IPS-18c (cell line): ENCODE results near the gene EIF1.
"Not testable (repeated sequence)": the region's sequence is repeated elsewhere in the genome, so short reads cannot be mapped to it uniquely, and the experiment has no call there.

ENCODE experiments used
- H3K4me3 ChIP-seq: 2 replicates; pipeline ENCODE4 v1.7.0; 2013; ENCODE audit warnings: low read depth, mild to moderate bottlenecking, low read length, moderate library complexity; ENCODE audit not compliant: insufficient read depth
- H3K9me3 ChIP-seq: one replicate; pipeline ENCODE4 v1.6.1; 2013; ENCODE audit warnings: mild to moderate bottlenecking, low read length, moderate library complexity; ENCODE audit not compliant: control insufficient read depth, insufficient read depth

Gene EIF1

GRCh38 chr17:41666708-41667279 is 21.9 kb upstream of the EIF1 start:
- Histone ChIP-seq H3K4me3 (peak overlapping the region; percentile 31; the same call in 1 of the 2 replicates), H3K9me3 (no peaks in the 10 kb centered on the region)

DNA sequence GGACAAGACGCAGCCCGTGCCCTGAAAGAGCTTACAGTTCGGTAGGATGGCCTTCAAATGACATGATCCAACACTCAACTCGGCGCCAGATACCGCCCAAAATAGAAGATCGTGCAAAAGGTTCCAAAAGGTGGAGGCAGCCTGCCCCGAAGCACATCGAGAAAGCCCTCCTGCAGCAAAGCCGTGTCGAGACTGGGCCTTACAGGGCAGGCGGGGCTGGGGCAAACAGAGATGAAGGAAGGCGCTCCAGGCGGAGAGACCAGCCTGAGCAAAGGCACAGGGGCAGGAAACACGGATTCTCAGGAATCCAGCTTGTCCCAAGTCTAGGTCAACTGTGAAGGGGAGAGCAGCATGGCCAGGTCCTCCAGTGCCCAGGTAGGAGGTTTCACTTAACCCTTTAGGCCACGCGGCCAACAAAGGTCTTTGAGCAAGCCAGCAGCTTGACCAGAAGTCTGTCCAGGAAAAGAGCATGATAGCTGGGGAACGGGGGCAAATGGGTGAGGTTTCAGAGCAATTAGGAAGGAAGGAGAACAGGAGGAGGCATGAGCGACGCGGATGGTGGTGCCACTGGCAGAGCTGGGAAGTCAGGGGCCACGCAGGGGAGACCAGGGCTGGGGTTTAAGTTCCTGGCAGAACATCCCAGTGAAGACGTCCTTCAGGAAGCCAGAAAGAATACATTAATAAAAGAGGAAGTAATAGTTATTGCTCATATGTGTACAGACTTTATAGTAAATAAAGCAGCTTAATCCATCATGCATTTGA is 21.2 kb upstream of the EIF1 start:
- H3K4me3 ChIP-seq: peak overlapping the region; percentile 31; the same call in 1 of the 2 replicates
- no peaks in the 10 kb centered on the region for H3K9me3 ChIP-seq

DNA sequence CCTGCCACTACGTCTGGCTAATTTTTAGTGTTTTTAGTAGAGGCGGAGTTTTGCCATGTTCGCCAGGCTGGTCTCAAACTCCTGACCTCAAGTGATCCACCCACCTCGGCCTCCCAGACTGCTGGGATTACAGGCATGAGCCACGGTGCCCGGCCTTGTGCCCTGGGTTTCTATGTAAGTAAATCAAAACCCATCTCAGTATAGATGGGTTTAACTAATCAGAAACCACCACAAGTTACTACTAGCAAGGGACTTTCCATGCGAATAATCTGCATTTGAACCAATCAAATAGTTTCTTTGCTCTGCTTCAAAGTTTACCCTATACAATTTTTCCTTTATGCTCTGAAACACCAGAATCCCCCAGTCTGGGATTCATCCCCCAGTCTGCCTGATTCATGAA is 16.5 kb upstream of the EIF1 start:
- no peaks in the 10 kb centered on the region for H3K9me3 ChIP-seq
- no peak overlapping the region for H3K4me3 ChIP-seq

DNA sequence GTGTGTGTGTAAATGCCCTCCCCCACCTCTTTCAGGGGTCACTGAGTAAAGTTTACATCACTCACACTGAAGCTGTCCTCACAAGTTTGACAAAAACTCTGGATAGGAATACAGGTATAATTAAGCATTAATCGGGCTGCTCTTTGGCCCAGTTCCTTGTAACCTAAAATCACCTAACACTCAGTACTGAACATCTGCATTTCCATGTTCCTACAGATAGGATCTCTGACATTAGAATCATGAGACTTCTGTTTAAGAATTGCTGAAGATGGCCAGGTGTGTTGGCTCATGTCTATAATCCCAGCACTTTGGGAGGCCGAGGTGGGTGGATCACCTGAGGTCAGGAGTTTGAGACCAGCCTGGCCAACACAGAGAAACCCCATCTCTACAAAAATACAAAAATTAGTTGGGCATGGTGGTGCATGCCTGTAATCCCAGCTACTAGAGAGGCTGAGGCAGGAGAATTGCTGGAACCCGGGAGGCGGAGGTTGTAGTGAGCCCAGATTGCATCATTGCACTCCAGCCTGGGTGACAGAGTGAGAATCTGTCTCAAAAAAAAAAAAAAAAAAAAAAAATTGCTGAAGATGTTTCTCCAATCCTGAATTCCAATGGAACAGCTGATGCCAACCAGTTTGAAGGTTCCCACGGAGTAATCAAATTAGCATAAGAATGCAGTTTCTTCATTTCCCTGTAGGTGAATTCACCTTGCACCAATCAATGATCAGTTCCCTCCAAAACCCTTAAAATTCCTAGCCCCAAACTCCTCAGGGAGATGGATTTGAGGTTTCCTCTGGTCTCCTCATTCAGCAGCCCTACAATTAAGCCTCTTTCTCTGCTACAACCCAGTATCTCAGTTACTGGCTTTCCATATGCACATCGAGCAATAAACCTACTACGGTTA is 13.3 kb upstream of the EIF1 start:
- not testable (repeated sequence) for H3K4me3 ChIP-seq, H3K9me3 ChIP-seq

- no peak overlapping the region for H3K4me3 ChIP-seq
- H3K9me3 ChIP-seq: no peaks in the 10 kb centered on the region
These were observed 12.6 kb upstream of the EIF1 start for GRCh38 chr17:41676058-41676419.

GRCh38 chr17:41678411-41678906 is 10.2 kb upstream of the EIF1 start:
- Histone ChIP-seq H3K4me3 (no peak overlapping the region), H3K9me3 (no peaks in the 10 kb centered on the region)

DNA sequence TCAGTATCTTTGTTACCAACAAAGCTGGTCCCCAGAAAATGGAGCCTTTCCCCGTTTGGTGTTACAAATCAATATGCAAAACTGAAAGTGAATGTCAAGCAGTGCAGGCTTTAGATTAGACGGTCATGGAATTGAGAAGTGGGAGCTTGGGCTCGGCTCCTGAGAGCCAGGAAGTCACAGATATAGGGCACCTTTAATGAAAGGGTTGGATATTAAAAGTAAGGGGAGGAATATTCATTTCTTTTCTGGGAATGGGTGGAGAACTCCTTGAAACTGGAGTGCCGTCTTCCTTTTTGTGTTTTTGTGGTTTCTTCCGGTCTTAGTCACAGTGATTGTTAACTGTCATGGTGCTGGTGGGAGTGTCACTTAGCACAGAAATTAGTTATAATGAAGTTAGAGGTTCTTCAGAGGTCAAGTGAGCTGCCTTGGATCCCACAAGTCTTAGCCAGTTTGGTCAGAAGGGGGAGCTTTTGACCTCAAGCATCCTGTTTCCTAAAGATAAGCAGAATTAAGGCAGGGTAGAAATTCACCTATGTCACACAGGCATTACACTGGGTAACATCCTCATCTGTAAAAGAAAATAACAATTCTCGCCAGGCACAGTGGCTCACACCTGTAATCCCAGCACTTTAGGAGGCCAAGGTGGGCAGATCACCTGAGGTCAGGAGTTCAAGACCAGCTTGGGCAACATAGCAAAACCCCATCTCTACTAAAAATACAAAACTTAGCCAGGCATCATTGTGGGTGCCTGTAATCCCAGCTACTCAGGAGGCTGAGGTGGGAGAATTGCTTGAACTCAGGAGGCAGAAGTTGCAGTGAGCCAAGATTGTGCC is 9.6 kb upstream of the EIF1 start:
- Histone ChIP-seq H3K4me3 (no peak overlapping the region), H3K9me3 (no peaks in the 10 kb centered on the region)

- H3K4me3 ChIP-seq: no peak overlapping the region
- H3K9me3 ChIP-seq: no peaks in the 10 kb centered on the region
These were observed 8.8 kb upstream of the EIF1 start for GRCh38 chr17:41679740-41680425.

- Histone ChIP-seq H3K4me3 (no peak overlapping the region), H3K9me3 (peaks cover 1% of the 10 kb centered on the region)
These were observed 8.2 kb upstream of the EIF1 start for GRCh38 chr17:41680426-41681040.

DNA sequence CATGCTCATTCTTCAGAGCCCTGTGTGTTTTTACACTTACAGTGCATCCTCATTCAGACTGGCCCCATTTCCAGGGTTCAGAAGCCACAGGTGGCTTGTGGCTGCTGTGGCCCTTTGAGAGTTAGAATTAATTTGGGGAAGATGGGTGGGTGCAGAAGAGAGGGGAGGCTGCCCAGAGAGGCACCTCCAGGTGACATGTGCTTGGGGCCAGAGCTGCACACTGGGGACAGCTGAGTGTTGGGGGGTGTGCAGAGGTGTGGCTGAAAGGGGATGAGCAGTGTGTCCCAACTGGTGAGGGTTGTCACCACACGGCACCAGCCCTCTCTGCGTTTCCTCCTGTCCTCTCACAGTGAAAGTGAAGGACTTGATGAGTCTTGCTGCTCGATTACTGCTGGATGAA is 6.9 kb upstream of the EIF1 start:
- peaks cover 3% of the 10 kb centered on the region for H3K9me3 ChIP-seq
- H3K4me3 ChIP-seq: no peak overlapping the region

- peaks cover 3% of the 10 kb centered on the region for H3K9me3 ChIP-seq
- no peak overlapping the region for H3K4me3 ChIP-seq
These were observed 6.1 kb upstream of the EIF1 start for GRCh38 chr17:41682631-41683030.

GRCh38 chr17:41683441-41684007 is 5.2 kb upstream of the EIF1 start:
- H3K9me3 ChIP-seq: peaks cover 3% of the 10 kb centered on the region

DNA sequence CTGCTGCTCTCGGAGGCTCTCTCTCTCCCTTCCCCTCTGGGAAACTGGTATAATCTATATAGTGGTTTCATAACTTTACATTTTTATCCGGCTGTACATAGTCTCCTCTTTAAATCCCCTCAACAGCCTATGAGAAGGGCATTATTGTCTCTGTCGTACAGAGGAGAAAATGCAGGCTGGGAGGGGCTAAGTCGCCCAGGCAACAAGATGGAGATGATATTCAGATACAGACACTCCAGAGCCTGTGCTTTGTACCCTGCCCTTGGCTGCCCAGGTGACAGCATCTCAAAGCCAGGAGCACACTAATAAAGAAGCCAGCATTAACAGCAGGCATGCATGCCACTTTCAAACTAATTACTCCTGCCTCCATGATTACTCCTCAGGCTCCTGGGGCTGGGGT is 4.7 kb upstream of the EIF1 start:
- Histone ChIP-seq H3K4me3 (no peak overlapping the region), H3K9me3 (peaks cover 3% of the 10 kb centered on the region)

More at GRCh38 chr17:41683441-41684007, 5.2 kb upstream of the EIF1 start:
- no peak overlapping the region for H3K4me3 ChIP-seq

GRCh38 chr17:41685753-41686152 is 2.9 kb upstream of the EIF1 start:
- not testable (repeated sequence) for H3K9me3 ChIP-seq, H3K4me3 ChIP-seq

DNA sequence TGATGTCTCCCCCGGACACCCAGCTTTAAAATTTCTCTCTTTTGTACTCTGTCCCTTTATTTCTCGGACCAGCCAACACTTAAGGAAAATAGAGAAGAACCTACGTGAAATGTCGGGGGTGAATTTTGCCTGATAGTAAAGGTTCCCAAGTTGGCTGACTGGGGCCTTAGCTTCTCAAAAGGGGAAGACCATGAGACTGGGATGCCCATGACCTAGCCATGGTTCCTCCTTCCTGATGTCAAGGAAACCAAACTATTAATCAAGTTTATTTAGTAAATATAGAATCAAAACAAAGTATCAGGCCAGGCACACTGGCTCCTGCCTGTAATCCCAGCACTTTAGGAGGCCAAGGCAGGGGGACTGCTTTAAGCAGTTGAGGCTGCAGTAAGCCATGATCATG is 2.4 kb upstream of the EIF1 start:
- Histone ChIP-seq H3K4me3 (no peak overlapping the region), H3K9me3 (peaks cover 3% of the 10 kb centered on the region)
